GM12874 (cell line): Measurements from ENCODE around the gene SLC45A3.

Experiments used
- TF ChIP-seq, protein P1 (sequence below): IDR thresholded peaks from 2 replicates; pipeline ENCODE4 v1.5.1; 2011; ENCODE audit warnings: low read depth, mild to moderate bottlenecking, control low read depth, low read length, moderate library complexity; ENCODE audit not compliant: insufficient read depth

The SLC45A3 gene

DNA sequence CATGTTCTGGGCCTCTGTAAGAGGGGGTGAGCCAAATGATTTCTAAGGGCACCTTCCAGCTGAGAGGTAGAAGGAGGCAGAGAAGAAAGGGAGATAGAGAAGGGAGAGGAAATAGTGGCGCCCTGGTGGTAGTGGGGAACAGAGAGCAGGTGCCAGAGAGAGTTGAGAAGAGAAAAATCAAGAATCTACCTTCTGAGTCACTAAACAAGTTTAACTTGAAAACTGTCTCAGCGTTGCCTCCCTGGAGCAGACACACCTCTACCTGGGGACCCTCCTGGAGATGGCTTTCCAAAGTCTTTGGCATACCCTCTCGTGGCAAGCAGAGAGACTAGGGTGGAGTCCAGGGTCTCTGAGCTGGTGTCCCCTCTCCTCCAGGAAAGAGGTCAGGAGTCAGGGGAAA is 1.1 kb upstream of the SLC45A3 start:
- TF ChIP-seq, protein P1, sequence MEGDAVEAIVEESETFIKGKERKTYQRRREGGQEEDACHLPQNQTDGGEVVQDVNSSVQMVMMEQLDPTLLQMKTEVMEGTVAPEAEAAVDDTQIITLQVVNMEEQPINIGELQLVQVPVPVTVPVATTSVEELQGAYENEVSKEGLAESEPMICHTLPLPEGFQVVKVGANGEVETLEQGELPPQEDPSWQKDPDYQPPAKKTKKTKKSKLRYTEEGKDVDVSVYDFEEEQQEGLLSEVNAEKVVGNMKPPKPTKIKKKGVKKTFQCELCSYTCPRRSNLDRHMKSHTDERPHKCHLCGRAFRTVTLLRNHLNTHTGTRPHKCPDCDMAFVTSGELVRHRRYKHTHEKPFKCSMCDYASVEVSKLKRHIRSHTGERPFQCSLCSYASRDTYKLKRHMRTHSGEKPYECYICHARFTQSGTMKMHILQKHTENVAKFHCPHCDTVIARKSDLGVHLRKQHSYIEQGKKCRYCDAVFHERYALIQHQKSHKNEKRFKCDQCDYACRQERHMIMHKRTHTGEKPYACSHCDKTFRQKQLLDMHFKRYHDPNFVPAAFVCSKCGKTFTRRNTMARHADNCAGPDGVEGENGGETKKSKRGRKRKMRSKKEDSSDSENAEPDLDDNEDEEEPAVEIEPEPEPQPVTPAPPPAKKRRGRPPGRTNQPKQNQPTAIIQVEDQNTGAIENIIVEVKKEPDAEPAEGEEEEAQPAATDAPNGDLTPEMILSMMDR: no peak

DNA sequence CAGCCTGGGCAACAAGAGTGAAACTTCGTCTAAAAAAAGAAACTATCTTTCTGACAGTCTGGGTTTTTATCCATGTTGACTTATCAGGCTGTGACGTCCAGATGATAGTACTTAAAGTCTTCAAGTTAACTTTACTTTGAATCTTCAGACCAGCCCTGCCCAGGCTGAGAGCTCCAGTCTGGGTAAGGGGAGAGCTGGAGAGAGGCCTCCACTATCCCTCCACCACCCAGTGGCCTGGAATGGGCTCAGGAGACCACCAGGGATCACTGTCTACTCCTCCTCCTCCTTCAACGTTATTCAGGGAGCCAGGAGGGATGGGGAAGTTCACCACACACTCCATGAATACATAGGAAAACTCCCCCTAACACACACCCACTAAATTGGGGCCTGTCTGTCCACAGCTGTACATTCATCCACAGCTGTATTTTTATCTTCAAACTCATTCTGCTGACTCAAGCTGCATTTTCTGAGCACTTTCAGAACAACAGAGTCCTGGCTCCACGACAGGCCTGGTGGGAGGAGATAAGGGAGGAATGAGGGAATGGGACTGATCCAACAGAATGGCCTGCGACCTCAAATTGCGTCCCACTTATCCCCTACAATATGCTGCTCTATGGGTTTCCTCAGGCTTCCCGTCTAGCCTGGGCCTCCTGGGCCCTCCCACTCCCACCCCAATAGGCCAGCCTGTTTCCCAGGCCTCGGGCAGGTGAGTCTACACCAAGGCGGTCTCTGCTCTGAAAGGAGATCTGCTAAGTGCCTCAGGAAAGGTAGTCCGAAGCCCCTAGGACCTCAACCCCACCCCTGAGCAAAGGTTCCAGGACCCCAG is 1.8 kb downstream of the SLC45A3 start:
- TF ChIP-seq, protein P1: no peak

DNA sequence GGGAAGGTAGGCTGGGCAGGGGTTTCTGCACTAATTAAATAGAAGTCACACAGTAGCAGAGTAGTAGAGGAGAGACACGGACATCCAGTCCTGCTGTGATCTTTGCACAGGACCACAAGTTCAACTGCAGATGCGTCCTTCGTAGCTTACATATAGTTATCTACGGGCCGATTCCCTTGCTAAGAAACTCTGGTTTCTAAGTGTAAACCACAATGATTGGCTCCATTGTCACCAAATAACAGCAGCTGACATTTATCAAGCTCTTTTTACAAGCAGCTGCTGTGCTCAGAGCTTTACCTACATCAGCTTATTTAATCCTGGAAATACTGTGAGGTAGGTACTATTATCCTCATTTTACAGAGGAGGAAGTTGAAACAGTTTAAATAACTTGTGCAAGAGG is 3.1 kb downstream of the SLC45A3 start:
- TF ChIP-seq, protein P1: no peak

DNA sequence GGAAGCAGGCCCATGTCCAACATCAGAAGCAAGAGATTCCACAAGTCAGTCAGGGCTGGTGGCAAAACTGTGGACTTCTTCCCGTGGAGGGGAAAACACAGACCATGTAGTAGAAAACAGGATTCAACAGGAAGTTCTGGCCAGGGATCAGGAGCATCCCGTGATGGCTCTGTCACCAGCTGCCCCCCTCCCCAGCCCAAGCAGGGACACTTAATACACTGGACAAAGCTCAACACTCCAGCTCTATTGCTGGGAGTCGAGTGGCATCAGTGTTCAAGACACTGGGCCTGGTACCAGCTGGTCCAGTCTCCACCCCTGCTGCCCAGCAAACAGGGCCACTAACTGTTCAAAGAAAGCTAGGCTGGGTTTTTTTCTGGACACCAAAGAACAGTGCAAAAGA is 3.7 kb downstream of the SLC45A3 start:
- TF ChIP-seq, protein P1: no peak

DNA sequence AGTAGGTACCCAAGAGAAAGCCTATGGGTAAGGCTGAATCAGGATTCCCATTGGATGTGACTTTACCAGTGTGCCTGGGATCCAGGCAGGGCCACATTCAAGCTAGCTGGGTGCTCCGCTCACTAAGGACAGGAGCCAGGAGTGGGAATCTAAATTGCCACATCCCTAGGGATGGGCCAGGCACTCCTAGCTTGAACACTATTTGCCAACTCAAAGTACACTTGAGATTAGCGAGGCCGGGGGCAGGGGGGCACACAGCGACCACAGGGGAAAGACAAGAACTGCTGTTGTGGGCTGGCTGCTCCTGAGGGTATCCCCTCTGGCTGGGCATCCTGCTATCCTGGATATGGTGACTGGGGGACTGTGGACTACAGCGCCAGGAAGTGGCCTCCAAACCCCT is 4.3 kb downstream of the SLC45A3 start:
- TF ChIP-seq, protein P1: no peak

DNA sequence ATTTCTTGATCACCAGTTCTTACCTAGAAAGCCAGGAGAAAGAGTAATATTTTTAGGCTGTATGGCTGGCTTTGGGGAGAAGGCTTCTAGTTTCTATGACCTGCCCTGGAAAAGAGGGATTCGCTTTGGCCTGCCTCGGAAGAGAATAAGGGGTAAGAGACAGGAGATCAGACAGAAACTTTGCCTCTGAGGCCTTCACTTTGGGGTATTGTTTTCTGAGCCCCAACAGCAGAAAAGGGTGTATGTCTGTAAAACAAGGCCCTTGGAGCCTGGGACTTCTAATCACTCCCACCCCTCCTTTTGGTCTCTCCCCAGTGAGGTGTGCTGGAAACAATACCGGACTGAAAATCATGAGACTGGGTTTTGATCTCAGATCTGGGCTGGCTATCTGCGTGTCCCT is 5.1 kb downstream of the SLC45A3 start:
- TF ChIP-seq, protein P1: no peak

DNA sequence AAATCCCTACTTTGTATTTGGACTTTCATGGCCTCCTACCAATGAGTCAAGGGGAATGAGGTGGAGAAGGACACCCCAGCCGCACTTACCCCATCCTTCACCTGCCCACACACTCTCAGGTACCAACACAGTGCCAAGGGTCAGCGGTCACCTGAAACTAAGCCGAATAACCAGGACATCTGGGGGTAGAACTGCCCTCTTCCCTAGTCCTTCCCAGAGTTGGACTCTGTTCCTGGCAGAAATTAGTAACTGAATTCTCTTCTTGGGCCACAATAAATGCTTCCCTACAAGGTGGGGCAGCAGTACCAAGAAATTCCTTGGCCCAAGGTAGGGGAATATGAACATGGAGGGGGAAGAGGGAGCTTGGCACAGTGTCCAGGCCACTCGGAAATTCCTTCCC is 7.3 kb downstream of the SLC45A3 start:
- TF ChIP-seq, protein P1: no peak
